HG02571 (cell line): Measurements from ENCODE around the gene CARMIL1.
"Not testable (repeated sequence)": the region's sequence is repeated elsewhere in the genome, so short reads cannot be mapped to it uniquely, and the experiment has no call there.

Experiments used
- ATAC-seq: cut with Tn5 transposase; IDR thresholded peaks from one replicate; pipeline ENCODE4 v1.9.1; 2021; ENCODE audit warnings: mild to moderate bottlenecking, moderate library complexity; ENCODE audit not compliant: unreplicated experiment

CARMIL1 gene

GRCh38 chr6:25548451-25548850, 269.3 kb downstream of the CARMIL1 start:
- ATAC-seq = no peak

DNA sequence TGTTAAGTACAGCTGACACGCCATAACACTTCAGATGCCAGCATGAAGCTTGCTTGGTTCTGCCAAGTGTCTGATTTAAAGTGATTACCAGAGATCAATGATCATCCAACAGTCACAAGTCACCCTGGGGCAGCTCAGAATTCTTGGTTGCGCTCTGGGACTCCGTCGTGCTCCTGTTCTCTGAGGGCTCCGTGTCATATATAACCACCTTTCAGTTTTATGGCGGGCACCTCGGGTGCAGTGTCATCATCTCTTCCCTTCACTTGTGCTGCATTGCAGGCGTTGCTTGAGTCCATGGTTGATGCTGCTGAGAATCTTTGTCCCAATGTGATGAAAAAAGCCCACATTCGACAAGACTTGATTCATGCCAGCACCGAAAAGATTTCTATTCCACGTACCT, 271.5 kb downstream of the CARMIL1 start:
- no peak for ATAC-seq

- ATAC-seq = no peak
Measured at GRCh38 chr6:25553502-25553901, 274.3 kb downstream of the CARMIL1 start.

- no peak for ATAC-seq
Measured at GRCh38 chr6:25555188-25555587, 276.0 kb downstream of the CARMIL1 start.

- ATAC-seq = no peak
Measured at GRCh38 chr6:25556516-25556915, 277.3 kb downstream of the CARMIL1 start.

- ATAC-seq = no peak
Measured at GRCh38 chr6:25558155-25558817, 279.1 kb downstream of the CARMIL1 start.

GRCh38 chr6:25560865-25561264, 281.7 kb downstream of the CARMIL1 start:
- ATAC-seq = no peak

DNA sequence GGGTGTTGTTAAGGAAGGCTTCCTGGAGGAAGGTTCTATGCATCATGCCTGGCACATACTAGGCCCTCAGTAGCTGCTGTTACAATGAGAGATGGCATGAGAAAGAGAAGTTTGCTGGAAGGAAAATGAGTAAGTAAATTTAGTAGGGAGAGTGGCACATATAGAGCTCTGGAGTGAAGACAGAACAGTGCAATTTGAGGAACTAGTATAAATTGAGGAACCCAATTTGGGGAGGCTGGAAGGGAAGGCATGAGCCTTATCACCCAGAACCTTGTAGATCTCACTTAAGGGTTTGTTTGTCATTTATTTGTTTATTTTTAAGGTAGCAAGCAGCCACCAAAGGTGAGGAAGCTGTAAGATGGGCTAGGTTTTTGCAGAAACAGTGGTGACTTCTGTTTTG, 285.8 kb downstream of the CARMIL1 start:
- ATAC-seq = no peak

DNA sequence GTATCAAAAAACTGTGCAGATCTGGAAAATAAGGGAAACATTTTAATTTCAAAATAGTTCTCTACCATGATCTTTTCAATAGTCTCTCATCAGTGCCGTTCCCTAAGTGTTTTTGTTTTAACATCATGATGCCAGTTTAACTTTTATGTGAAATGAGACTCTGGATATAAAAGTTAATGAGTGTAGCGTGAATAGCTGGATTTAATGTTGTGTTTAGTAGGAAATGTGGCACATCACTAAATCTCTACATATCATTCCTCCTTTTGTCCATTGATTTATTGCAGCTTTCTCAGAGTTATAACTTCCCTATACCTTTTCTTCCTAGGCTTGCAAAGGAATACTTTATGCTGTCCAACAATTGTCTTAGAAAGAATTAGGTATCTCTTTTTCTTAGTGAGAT, 291.4 kb downstream of the CARMIL1 start:
- ATAC-seq = no peak

GRCh38 chr6:25576919-25577318, 297.7 kb downstream of the CARMIL1 start:
- ATAC-seq = no peak

DNA sequence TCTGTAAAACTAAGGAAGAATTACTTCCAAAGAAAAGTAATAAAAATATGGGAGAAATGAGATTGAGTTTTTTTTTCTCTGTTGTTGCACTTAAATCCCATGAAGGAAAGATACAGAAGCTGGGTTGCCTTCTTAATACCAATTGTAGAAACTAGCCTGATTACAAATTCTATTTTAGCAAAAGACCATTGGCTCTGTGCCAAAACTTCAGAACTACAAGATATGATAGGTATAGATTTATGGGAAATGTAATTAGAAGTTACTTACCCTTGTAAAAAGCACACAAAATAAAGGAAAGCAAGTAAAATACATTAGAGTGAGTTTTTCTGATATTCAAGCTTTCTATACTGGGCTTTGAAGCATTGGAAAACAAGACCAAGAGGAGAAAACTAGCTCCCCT, 299.4 kb downstream of the CARMIL1 start:
- ATAC-seq = no peak

DNA sequence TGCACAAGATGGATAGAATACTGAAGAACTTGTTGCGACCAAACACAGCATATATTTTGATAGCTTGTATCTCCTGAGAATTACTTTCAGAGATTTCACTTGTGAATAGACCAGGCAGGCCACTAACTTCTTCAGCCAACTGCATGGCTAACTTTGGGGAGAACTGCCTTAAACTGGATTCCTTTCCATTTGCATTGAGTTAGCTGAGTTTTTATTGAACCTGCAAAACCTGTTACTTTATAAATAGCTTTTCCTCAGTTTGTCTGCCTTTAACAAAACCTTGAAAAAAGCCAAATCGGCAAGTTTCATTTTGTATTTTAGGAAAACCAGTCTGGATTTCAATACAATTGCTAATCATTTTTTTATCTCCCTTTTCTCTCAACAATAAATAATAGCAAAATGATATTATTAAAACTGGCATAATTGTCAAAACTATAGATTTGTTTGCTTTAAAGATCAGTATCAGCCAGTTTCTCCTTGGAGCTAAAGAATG, 300.3 kb downstream of the CARMIL1 start:
- ATAC-seq = no peak

GRCh38 chr6:25579902-25580495, 300.8 kb downstream of the CARMIL1 start:
- ATAC-seq = no peak

- ATAC-seq = no peak
Measured at GRCh38 chr6:25582101-25582500, 302.9 kb downstream of the CARMIL1 start.

DNA sequence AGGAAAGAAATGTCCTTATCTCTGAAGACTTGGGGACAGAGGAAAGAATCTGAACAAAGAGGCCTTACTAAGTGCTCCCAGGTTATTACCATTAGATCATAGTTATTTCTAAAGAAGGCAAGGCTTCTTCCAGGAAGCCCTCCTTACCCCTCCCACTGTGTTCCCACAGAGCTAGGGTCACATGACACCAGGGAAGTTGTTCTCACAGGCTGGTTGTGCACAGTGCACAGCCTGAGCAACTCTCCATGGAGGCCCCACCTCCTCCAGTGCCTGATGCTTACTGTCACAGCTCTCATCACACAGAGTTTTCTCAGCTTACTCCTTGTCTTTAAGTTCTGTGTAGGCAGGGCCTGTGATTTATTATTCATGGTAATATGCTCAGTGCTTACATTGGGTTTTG, 303.9 kb downstream of the CARMIL1 start:
- ATAC-seq = no peak

DNA sequence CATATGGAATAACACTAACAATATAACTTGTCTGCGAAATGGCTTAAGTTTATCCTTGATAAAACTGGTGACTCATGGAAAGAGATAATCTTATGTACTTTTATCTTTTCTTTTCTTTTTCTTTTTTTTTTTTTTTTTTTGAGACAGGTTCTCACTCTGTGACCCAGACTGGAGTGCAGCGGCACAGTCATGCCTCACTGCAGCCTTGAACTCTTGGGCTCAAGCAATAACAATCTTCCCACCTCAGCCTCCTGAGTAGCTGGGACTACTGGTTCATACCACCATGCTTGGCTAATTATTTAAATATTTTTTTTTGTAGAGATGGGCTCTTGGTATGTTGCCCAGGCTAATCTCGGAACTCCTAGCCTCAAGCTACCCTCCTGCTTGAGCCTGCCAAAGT, 304.7 kb downstream of the CARMIL1 start:
- ATAC-seq = no peak

DNA sequence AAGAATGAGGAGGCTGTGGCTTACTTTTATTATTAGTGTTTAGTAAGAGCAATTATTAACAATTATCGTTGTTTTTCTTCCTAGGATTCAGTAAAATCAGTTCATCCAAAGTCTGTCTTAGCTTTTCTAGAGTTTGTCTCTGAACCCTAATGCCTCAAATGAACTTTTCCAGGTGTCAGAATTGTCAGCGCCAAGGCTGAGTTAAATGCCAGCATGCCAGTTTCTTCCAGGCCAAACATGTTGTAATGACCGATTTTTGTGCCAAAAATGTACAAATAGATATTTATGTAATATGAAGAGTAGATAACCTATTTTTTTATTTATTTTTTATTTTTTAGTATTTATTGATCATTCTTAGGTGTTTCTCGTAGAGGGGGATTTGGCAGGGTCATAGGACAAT, 306.1 kb downstream of the CARMIL1 start:
- no peak for ATAC-seq

DNA sequence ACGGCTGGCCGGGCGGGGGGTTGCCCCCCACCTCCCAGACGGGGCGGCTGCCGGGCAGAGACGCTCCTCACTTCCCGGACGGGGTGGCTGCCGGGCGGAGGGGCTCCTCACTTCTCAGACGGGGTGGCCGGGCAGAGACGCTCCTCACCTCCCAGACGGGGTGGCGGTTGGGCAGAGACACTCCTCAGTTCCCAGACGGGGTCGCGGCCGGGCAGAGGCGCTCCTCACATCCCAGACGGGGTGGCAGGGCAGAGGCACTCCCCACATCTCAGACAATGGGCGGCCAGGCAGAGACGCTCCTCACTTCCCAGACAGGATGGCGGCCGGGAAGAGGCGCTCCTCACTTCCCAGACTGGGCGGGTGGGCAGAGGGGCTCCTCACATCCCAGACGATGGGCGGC, 306.9 kb downstream of the CARMIL1 start:
- ATAC-seq = not testable (repeated sequence)

DNA sequence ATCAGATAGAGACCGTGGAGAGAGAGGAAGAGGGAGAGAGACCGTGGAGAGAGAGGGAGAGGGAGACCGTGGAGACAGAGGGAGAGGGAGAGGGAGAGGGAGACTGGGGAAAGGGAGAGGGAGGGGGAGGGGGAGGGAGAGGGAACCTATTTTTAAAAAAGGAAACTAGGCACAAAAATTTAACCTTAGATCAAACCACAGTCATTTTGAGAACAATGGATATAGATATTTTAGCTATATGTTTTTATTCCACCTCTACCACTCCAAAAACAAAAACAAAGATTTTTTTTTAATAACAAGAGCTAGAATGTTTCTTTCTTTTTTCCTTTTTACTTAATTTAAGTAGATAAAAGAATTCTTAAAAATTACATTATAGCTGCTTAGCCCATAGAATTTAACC, 307.8 kb downstream of the CARMIL1 start:
- ATAC-seq = no peak

DNA sequence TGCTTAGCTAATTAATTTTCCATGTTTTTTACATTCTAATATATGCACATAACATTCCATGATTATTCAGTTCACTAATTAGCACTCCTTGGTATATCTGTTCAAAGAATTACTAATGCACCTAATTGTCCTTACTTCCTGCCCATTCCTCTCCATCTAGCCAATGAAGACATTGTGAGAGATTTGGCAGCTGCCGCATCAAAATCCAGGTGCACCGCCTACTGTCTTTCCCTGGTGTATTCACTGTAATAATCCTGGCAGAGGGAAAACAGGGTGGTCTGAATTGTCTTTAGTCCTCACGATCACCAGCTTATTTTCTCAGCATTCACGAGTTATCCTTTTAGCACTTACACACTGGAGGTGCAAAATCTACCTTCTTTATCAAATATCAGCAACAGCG, 311.8 kb downstream of the CARMIL1 start:
- no peak for ATAC-seq

GRCh38 chr6:25596928-25597818, 318.0 kb downstream of the CARMIL1 start:
- no peak for ATAC-seq
